Measurements from ENCODE around the gene ARHGEF7.

Gene ARHGEF7

DNA sequence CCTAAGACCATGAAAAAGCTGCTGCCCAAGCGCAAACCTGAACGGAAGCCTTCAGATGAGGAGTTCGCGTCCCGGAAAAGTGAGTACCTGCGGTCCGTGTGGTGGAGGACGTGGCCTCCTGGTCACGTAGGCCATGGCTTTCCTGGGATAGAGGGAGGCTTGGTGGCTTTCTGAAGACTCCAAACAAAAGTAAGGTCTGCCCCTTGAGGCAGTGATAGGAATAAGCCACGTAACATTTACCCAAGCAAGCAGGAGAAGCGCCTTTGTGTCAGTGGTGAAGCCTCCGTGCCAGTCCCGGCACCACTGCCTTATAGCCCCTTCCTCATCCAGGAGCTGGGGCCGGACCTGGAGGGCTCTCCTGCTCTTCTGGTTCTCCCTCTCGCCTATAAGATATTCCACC is 171.1 kb downstream of the ARHGEF7 start:
- TF ChIP-seq, protein P1, sequence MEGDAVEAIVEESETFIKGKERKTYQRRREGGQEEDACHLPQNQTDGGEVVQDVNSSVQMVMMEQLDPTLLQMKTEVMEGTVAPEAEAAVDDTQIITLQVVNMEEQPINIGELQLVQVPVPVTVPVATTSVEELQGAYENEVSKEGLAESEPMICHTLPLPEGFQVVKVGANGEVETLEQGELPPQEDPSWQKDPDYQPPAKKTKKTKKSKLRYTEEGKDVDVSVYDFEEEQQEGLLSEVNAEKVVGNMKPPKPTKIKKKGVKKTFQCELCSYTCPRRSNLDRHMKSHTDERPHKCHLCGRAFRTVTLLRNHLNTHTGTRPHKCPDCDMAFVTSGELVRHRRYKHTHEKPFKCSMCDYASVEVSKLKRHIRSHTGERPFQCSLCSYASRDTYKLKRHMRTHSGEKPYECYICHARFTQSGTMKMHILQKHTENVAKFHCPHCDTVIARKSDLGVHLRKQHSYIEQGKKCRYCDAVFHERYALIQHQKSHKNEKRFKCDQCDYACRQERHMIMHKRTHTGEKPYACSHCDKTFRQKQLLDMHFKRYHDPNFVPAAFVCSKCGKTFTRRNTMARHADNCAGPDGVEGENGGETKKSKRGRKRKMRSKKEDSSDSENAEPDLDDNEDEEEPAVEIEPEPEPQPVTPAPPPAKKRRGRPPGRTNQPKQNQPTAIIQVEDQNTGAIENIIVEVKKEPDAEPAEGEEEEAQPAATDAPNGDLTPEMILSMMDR (IDR thresholded peaks at IDR 0.05) = no peak

DNA sequence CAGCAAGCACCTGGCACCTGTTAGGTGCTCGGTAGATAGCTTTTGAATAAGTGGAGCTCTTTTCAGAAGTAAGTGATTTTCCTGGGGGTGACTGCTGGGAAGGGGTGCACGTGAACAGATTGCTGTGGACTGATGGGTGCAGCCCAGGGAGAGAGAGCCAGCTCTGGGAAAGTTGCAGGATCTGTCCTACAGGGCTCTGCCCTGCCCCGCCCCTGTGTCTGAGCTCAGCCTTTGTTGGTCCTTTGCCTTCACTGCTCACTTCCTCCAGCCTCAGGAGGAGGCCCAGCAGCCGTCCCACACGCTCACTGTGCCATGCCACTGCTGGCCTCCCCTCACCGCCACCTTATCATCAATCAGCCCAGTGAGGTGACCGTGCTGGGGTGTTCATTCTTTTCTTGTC is 171.6 kb downstream of the ARHGEF7 start:
- TF ChIP-seq, protein P1 (IDR thresholded peaks at IDR 0.05) = no peak

DNA sequence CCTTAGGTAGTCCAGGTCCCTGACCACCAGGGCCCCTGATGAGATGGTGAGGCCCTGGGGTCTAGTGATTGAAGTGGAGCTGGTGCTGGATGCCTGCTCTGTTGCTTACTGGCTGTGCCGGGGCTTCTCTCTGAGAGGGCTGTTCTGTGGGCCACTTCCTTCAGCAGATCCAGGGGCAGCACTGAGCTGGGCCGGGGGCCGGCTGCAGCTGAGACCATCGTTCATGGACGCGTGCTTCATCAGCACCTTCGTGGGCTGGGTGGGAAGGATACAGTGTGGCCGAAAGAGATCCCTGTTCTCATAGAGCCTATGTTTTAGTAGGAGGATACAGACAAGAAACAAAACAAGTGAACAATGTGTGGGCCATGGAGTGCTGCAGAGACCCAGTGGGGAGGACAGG is 172.1 kb downstream of the ARHGEF7 start:
- TF ChIP-seq, protein P1 (IDR thresholded peaks at IDR 0.05) = no peak

DNA sequence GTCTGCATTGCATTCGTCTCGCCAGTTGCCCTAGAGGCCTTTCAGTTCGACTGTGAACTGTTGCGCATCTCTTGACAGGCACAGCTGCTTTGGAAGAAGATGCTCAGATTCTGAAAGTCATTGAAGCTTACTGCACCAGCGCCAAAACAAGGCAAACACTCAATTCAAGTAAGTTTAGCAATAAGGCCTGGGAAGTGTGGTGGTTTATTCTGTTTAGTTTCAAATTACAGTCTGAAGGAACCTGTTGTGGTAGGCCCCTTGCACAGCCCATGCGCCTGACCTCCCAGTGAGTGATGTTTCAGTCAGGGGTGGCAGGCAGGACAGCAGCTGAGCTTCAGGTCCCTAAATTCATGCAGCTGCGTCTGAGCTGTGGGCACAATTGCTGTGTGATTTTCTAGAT is 173.2 kb downstream of the ARHGEF7 start:
- TF ChIP-seq, protein P1 (IDR thresholded peaks at IDR 0.05) = no peak

DNA sequence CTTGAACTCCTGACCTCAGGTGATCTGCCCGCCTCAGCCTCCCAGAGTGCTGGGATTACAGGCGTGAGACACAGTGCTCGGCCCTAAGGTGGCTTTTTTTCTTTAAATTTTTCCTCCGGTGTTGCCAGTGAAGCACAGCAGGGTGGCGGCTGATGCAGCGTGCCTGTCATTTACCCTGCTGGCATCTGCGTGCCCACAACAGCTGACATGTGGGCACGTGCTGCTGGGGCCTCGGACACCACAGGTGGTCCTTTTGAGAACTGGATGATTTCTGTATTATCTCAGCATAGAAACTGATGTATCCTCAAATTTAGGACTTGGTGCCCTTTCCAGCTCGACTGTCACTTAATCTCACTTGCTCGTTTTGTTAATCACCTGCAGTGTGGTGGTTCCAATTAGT is 174.1 kb downstream of the ARHGEF7 start:
- TF ChIP-seq, protein P1 (IDR thresholded peaks at IDR 0.05) = no peak

DNA sequence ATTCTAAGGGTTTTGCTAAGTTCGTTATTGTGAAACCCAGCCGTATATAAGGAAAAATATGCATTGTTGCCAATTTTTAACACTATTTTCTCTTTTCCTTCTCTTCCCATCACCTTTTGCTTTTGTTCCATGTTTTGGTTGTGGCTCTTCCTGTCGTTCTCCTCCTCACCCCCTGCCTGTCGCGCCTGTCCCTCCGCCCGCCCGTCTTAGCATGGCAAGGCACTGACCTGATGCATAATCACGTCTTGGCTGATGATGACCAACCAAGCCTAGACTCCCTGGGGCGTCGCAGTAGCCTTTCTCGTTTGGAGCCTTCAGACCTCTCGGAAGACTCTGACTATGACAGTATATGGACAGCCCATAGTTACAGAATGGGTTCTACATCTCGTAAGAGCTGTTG is 176.8 kb downstream of the ARHGEF7 start:
- TF ChIP-seq, protein P1 (IDR thresholded peaks at IDR 0.05) = no peak

DNA sequence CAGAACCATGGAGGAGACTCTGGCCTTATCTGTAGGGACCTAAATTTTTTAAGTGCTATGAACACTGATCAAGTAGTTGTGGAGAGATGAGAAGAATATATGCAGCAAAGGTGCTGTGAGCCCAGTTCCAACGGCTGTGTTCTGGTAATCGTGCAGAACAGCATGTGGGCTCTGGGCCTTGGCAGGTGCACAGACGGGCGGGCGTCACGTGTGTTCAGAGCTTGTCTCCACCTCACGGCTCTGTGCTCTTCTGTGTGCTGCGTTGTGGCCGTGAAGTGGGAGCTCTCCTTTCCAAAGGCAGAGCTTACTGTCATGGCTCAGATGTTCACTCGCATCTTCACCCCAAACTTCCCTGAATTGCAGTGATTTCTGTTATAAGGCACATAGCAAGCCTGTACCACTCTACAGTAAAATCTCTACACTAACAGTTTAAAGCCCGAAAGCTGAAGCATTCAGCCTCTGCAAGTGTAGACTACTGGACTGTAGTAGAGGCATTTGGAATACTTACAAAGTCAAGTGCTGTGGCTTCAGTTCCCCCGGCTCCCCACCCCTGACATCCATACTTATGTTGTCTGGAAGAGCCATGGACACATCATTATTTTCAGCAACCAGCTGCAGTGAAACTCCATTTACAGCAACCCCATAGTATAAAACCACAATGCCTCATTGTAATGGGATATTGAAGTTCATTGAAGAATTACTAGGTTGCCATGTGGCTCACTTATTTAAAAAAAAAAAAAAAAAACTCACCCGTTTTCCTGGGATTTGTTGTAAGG is 177.8 kb downstream of the ARHGEF7 start:
- TF ChIP-seq, protein P1 (IDR thresholded peaks at IDR 0.05) = no peak

DNA sequence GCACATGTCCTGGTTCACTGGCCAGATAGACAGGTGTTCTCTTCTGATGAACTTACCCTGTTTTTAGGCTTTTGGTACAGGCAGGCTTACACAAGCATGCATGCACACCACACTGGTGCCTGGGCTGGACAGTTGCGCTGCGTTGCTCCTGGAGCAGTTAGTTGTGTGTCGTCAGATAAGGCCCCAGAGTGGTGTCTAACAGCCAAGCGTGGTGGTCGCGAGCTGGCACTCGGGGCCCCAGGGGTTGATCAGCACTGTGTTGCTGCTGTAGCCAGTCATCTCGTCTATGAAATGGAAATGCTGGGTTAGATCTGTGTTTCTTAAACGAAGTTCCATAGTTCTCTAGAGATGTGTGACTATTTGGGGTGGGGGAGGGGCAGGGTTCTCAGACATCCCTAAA is 180.8 kb downstream of the ARHGEF7 start:
- TF ChIP-seq, protein P1 (IDR thresholded peaks at IDR 0.05) = no peak
